NCI-H1930 (cell line): Measurements from ENCODE around the gene ANGEL2.
A peak's percentile ranks its signal among the peaks of the same experiment; 100 is the strongest.

ENCODE experiments used
- DNase-seq, 2 experiments: peaks; one replicate each; lab custom pipeline; 2025; lab: John Stamatoyannopoulos, UW

Gene ANGEL2

DNA sequence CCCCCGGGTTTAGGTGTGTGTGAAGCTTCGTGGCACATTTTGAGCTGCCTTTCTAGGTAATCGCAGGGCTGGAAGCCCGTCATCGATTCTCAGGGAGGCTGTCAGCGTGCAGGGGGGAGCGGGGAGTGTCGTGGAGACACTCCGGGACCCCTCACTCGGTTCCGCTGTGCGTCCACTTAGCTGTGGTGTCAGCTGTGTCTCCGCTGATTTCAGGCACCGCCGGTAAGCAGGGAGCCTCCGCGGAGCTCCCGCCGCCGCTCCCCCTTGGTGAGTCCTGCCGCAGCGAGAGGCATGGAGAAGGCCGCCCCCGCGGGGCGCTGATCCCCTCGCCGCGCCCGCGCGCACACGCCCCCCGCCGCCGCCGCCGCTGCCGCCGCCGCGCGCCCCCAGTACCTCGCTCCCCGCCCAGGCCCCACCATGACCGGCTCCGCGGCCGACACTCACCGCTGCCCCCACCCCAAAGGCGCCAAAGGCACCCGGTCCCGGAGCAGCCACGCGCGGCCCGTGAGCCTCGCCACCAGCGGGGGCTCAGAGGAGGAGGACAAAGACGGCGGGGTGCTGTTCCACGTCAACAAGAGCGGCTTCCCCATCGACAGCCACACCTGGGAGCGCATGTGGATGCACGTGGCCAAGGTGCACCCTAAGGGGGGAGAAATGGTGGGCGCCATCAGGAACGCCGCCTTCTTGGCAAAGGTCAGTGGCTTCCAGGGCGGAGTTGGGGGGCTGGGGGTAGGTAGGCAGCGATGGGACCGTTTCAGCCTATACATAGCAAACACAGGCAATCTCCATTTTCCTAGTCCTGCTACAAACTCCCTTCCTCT lies 64.3 kb downstream of the ANGEL2 start:
- DNase-seq, result no peak

DNA sequence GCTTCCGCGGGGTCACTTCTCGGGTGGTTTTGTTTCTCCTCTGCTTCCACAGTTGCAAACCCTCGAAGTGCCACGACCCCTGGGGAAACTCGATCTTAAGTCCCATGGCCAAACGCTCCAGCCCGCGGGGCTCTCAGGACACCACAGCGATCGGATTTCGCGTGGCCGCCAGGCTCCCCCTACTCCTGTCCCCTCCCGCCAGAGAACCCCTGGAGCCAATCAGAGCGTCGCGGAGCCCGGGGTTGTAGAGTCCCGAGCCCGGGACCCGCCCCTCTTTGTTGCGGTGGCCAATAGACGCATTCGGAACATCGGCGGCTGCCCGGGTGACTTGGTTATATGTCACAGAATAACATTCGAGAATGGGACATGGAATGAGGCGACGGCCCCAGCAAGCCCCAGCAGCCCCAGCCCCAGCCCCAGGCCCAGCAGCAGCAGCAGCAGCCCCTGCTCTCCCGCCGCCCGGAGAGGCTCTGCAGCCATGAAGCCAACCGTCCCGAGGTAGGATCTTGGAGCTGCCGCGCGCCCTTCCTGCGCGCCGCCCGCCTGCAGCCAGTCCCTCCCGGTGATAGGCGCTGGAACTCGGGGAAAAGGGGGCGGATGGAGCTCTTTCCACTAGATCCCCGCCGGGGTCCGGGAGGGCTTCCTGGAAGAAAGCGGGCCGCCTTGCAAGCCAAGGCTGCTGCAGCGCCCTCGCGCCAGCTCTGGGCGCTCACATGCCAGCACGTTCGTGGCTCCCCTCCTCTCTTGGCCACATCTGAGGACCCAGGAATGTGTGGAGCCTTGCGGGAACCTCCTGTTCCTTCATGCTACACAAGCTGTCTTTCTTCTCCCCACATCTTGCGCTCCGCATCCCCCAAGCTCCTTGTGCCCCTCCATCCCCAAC lies 65.2 kb downstream of the ANGEL2 start, which contains the start of gene VASH2:
VASH2 (plus strand) TSS at position 299 of the 883 bp plus-strand sequence. CDS start 1,002 bp downstream, outside the sequence.
- DNase-seq, result peak; percentile 81 to 83

DNA sequence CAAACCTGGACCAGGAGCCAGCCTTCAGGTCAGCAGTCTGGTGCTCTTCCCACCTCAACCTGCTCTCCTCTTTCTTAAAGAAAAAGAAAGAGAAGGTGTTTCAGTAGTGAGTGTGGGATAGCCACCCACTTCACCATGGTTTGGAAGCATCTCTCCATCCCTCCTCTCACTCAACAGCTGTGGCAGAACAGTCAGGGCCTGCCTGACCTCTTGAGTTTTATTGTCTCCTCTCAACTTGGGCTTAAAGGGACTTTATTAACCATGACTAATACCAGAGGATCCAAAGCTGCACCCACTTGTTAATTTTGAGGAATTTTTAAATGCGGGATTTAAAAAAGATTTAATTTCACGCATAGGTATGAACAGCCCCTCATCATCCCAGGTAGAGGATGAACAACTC lies 65.9 kb downstream of the ANGEL2 start:
- no peak for DNase-seq

GRCh38 chr1:212946872-212947271 lies 68.8 kb downstream of the ANGEL2 start:
- no peak for DNase-seq

DNA sequence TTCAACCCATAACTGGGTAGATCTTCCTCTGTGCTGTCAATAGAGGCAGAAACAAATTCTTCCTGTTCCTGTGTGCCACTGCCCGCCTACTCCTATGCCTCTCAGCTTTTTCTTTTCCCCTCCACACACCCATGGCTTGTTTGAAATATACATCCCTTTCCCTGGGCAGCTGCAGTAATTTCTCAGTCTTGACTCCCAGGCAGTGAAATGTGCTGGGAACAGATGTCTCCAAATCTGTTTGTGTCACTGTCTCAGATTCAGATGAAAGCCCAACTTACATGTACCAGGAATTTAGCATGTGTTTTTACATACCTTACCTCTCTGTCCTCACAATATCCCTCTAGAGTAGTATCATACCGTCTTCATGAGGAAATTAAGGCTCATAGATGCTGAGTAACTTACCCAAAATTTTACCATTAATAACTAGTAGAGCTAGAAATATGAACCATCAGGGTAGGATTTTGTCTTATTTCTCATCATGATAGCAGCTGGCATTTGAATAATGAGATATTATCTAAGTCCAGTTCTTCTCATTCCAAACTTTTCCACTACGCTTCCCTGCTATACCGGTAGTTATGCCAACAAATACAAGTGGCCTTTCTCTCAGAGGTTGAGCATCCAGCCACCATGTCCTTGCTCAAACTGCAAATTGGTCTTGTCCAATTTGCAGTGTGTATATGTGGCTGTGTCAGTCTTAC lies 70.1 kb downstream of the ANGEL2 start:
- DNase-seq, result no peak

GRCh38 chr1:212945056-212945455 lies 70.6 kb downstream of the ANGEL2 start:
- DNase-seq, result no peak

- DNase-seq, result no peak
Observed at GRCh38 chr1:212944229-212944901, 71.3 kb downstream of the ANGEL2 start.

DNA sequence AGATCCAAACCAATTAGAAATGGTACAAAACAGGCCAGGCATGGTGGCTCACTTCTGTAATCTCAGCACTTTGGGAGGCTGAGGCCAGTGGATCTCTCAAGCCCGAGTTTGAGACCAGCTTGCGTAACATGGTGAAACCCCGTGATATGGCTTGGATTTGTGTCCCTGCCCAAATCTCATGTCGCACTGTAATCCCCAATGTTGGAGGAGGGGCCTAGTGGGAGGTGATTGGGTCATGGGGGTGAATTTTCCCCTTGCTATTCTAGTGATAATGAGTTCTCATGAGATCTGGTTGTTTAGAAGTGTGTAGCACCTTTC lies 72.3 kb downstream of the ANGEL2 start:
- no peak for DNase-seq

GRCh38 chr1:212942679-212943392 lies 72.8 kb downstream of the ANGEL2 start:
- DNase-seq, result no peak
